Sigmoid colon (tissue), 7 donors: ENCODE data around the gene TBXAS1. TPM values are rescaled to one million over a fixed set of nuclear protein-coding genes. Genes with fewer than 3 reads are reported as not detected.
"Not testable (repeated sequence)": the region's sequence is repeated elsewhere in the genome, so short reads cannot be mapped to it uniquely, and the experiment has no call there.

ENCODE experiments used
- DNase-seq: peaks from one replicate; pipeline ENCODE4 v3.0.0-alpha.2; 2019
- H3K27ac ChIP-seq, 4 donors: fragments of 200-600 bp; sonication (generic); one replicate each; pipeline ENCODE4 v1.5.1; 2016 to 2019; ENCODE audit warnings: mild to moderate bottlenecking in 1 of 4
- H3K27me3 ChIP-seq, 3 donors: fragments of 200-600 bp; sonication (generic); one replicate each; pipeline ENCODE4 v1.5.1; 2019; ENCODE audit warnings: mild to moderate bottlenecking in 1 of 3
- H3K36me3 ChIP-seq, 4 donors: fragments of 200-600 bp; sonication (generic); one replicate each; pipeline ENCODE4 v1.5.1; 2016 to 2019
- H3K4me1 ChIP-seq, 4 donors: fragments of 200-600 bp; sonication (generic); one replicate each; pipeline ENCODE4 v1.5.1; 2017 to 2019
- H3K4me3 ChIP-seq, 4 donors: fragments of 200-600 bp; sonication (generic); one replicate each; pipeline ENCODE4 v1.5.1; 2017 to 2019; ENCODE audit warnings: mild to moderate bottlenecking in 2 of 4, moderate library complexity in 1 of 4
- H3K9me3 ChIP-seq, 4 donors: fragments of 200-600 bp in 3 of 4; sonication (generic) in 3 of 4; one replicate each; pipeline versions ENCODE4 v1.5.1 to v1.6.1; 2013 to 2019
- EP300 ChIP-seq, 4 donors: sonication (generic); formaldehyde crosslinking; IDR thresholded peaks; one replicate each; pipeline ENCODE4 v1.6.1; 2017; ENCODE audit warnings: antibody characterized with exemption in 4 of 4
- POLR2A ChIP-seq, 2 donors: fragments of 450-650 bp; IDR thresholded peaks; one replicate each; pipeline ENCODE4 v1.6.1; 2016; ENCODE audit warnings: antibody characterized with exemption in 2 of 2, mild to moderate bottlenecking in 2 of 2, moderate library complexity in 2 of 2
- POLR2AphosphoS5 ChIP-seq, 4 donors: sonication (generic); formaldehyde crosslinking; IDR thresholded peaks; one replicate each; pipeline ENCODE4 v1.6.1; 2017; ENCODE audit warnings: antibody characterized with exemption in 4 of 4
- WGBS, 2 donors: extraction: QIAGEN DNeasy Blood & Tissue Kit; methylation state at CpG; one replicate each; pipeline ENCODE4 v1.1.7; 2013; 5-methylcytosine and 5-hydroxymethylcytosine counted together
- intact Hi-C: fragments of 100-400 bp; cut with DNase I; formaldehyde crosslinking; loops from one replicate; pipeline ENCODE4 v1.15.1; 2023
- polyA plus RNA-seq, 3 donors: library from polyadenylated mRNA; stranded (reverse); fragments of 200-250 nt; gene quantifications; one replicate each; pipeline ENCODE4 v1.2.3, GENCODE V29; 2013
- total RNA-seq, 4 donors: library from RNA; depleted of rRNA; stranded (reverse); fragments of >200 nt; gene quantifications; one replicate each; pipeline ENCODE4 v1.1.0, GENCODE V29; 2016
- TF ChIP-seq, protein P1 (sequence below), 4 experiments: fragments of 450-650 bp in 3 of 4; fragments of 200-600 bp in 1 of 4; IDR thresholded peaks; one replicate each; pipeline ENCODE4 v1.5.1; 2016 to 2019; ENCODE audit warnings: antibody characterized with exemption in 4 of 4, mild to moderate bottlenecking in 3 of 4, moderate library complexity in 2 of 4
- donor health status: healthy with polysubstance abuse.
- donor health status: Bipolar disorder and iron deficiency.
- donor health status: healthy.

Gene TBXAS1
- total and polyA plus RNA-seq, 7 donors = 6.0 to 28.2 (median 19.3) TPM

DNA sequence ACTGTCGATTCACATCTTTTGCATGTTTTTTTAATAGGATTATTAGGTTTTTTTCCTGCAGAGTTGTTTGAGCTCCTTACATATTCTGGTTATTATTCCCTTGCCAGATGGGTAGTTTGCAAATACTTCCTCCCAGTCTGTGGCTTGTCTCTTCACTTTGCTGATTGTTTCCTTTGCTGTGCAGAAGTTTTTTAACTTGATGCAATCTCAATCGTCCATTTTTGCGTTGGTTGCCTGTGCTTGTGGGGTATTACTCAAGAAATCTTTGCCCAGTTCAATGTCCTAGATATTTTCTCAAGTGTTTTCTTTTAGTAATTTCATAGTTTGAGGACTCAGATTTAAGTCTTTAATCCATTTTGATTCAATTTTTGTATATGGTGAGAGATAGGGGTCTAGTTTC is 95.4 kb downstream of the TBXAS1 start:
- 63 to 94% methylated on average over 3 of the region's 3 CpGs for WGBS, 2 donors
- intact Hi-C loops = no loop called here
- H3K9me3 ChIP-seq = no peaks in the 10 kb centered on the region

DNA sequence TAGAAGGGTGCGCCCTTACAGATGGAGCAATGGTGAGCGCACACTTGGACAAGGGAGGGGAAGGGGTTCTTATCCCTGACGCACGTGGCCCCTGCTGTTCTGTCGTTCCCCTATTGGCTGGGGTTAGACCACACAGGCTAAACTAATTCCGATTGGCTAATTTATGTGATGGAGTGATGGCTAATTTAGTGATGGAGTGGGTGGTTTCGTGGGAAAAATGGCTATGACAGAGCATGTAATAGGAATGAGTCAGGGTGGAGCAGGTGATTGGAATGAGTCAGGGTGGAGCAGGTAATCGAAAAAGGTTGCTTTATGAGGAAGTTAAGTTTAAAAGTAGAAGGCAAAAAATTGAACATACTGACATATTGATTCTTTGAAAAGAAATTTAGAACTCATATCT is 100.2 kb downstream of the TBXAS1 start:
- WGBS, 2 donors = 92 to 94% methylated on average over 8 of the region's 8 CpGs
- not testable (repeated sequence) for H3K27me3 ChIP-seq

More for the DNA sequence above, 95.4 kb downstream of the TBXAS1 start:
- H3K4me1 ChIP-seq = no peaks in the 10 kb centered on the region
- H3K36me3 ChIP-seq = no peaks in the 10 kb centered on the region
- no peak overlapping the region for H3K27ac ChIP-seq
- no peak overlapping the region for H3K4me3 ChIP-seq
- no peak for DNase-seq
- no peak for TF ChIP-seq POLR2A (IDR thresholded peaks at IDR 0.05)
- no peak for TF ChIP-seq POLR2AphosphoS5 (IDR thresholded peaks at IDR 0.05)
- no peak for TF ChIP-seq EP300 (IDR thresholded peaks at IDR 0.05)
- H3K27me3 ChIP-seq = no peaks in the 10 kb centered on the region

DNA sequence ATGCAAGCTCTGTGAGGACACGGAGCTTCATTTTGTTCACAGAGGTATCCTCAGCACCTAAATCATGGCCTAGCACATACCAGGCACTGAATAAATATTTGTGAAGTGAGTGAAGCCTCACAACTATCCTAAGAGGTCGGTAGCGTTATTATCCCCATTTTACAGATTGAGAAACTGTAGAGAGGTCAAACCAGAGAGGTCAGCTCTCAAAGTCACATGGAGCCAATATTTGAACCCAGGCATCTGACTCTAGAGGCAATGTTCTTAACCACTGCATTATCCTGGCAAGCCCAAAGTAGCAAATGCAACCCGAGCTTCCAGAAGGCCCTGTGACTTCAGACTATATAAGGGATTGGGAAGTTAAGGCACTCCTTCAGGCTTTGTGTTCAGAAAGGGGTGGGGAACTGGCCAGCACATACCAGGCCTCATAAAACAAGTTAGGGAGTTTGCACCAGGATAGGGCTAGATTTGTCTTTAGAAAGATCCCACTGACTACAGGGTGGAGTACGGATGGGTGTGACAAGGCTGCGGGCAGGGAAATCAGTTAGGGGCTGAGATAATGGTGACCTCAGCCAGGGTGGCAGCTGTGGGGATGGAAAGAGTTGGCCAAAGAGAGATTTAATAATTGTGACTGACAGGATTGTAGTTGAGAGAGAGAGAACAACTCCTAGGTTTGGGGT is 101.4 kb downstream of the TBXAS1 start:
- intact Hi-C loops = no loop called here

More for the DNA sequence above, 100.2 kb downstream of the TBXAS1 start:
- H3K36me3 ChIP-seq, H3K4me1 ChIP-seq, DNase-seq, H3K9me3 ChIP-seq, H3K4me3 ChIP-seq, H3K27ac ChIP-seq, intact Hi-C loops: not testable (repeated sequence)

DNA sequence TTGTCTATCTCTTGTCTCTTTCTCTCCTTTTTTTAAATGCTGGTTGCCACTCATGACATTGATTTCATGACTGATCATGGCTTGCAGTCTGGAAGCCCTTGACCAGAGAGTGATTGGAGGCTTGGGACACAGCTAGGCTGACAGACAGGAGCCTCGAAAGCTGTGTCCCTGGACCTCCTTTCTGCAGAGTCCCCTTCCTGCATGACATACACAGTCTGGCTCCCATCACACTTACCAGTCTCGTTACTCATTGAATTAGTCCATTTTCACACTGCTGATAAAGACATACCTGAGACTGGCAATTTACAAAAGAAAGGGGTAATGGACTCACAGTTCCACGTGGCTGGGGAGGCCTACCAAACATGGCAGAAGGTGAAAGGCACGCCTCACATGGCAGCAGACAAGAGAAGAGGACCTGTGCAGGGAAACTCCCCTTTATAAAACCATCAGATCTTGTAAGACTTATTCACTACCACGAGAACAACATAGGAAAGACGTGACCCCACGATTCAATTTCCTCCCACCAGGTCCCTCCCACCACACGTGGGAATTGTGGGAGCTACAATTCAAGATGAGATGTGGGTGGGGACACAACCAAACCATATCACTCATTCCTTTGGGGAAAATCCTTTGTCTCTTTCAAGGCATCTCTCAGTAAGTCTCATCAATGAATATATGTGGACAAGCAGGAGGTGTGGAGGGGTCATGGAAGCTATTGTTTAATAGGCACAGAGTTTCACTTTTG is 102.3 kb downstream of the TBXAS1 start:
- H3K4me3 ChIP-seq = no peak overlapping the region
- no peak for DNase-seq

More for the DNA sequence above, 101.4 kb downstream of the TBXAS1 start:
- H3K27me3 ChIP-seq = no peaks in the 10 kb centered on the region
- WGBS, 2 donors = 84 to 92% methylated on average over 6 of the region's 6 CpGs
- H3K9me3 ChIP-seq = no peaks in the 10 kb centered on the region
- no peaks in the 10 kb centered on the region for H3K36me3 ChIP-seq
- H3K4me1 ChIP-seq = no peaks in the 10 kb centered on the region
- H3K27ac ChIP-seq = no peak overlapping the region
- DNase-seq = no peak
- TF ChIP-seq, protein P1, sequence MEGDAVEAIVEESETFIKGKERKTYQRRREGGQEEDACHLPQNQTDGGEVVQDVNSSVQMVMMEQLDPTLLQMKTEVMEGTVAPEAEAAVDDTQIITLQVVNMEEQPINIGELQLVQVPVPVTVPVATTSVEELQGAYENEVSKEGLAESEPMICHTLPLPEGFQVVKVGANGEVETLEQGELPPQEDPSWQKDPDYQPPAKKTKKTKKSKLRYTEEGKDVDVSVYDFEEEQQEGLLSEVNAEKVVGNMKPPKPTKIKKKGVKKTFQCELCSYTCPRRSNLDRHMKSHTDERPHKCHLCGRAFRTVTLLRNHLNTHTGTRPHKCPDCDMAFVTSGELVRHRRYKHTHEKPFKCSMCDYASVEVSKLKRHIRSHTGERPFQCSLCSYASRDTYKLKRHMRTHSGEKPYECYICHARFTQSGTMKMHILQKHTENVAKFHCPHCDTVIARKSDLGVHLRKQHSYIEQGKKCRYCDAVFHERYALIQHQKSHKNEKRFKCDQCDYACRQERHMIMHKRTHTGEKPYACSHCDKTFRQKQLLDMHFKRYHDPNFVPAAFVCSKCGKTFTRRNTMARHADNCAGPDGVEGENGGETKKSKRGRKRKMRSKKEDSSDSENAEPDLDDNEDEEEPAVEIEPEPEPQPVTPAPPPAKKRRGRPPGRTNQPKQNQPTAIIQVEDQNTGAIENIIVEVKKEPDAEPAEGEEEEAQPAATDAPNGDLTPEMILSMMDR (IDR thresholded peaks at IDR 0.05) = no peak
- TF ChIP-seq EP300 (IDR thresholded peaks at IDR 0.05) (no peak), POLR2A (IDR thresholded peaks at IDR 0.05) (no peak)
- no peak overlapping the region for H3K4me3 ChIP-seq

DNA sequence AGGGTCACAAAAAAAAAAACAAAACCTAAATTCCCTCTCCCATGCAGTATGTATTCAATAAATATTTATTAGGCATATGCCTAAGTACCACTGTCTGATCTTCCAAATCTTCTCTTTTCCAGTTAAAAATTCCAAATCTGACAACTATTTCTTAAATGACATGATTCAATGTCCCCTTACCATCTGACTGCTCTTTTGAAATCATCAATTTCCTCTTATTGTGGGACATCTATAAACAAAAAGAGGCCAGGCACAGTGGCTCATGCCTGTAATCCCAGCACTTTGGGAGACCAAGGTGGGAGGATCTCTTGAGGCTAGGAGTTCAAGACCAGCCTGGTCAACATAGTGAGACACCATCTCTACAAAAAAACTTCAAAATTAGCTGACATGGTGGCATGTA is 103.5 kb downstream of the TBXAS1 start:
- no peaks in the 10 kb centered on the region for H3K9me3 ChIP-seq
- no peak overlapping the region for H3K27ac ChIP-seq
- no peaks in the 10 kb centered on the region for H3K36me3 ChIP-seq
- intact Hi-C loops = no loop called here
- H3K27me3 ChIP-seq = no peaks in the 10 kb centered on the region
- no peaks in the 10 kb centered on the region for H3K4me1 ChIP-seq
- no peak for DNase-seq
- H3K4me3 ChIP-seq = no peak overlapping the region
- TF ChIP-seq POLR2AphosphoS5 (IDR thresholded peaks at IDR 0.05) = no peak
- TF ChIP-seq EP300 (IDR thresholded peaks at IDR 0.05) = no peak
- TF ChIP-seq POLR2A (IDR thresholded peaks at IDR 0.05) = no peak
- TF ChIP-seq, protein P1 (IDR thresholded peaks at IDR 0.05) = no peak

More for the DNA sequence above, 102.3 kb downstream of the TBXAS1 start:
- Histone ChIP-seq H3K4me1 (no peaks in the 10 kb centered on the region), H3K27me3 (no peaks in the 10 kb centered on the region), H3K27ac (no peak overlapping the region), H3K36me3 (no peaks in the 10 kb centered on the region), H3K9me3 (no peaks in the 10 kb centered on the region)
- no peak for TF ChIP-seq POLR2AphosphoS5 (IDR thresholded peaks at IDR 0.05)
- TF ChIP-seq, protein P1 (IDR thresholded peaks at IDR 0.05) = no peak
- no peak for TF ChIP-seq POLR2A (IDR thresholded peaks at IDR 0.05)
- no peak for TF ChIP-seq EP300 (IDR thresholded peaks at IDR 0.05)
- WGBS, 2 donors = 75 to 77% methylated on average over 8 of the region's 8 CpGs
- intact Hi-C loops = no loop called here
